Left renal pelvis (tissue), 4 donors: ENCODE data around the gene ARAP1. TPM values are rescaled to one million over a fixed set of nuclear protein-coding genes. Genes with fewer than 3 reads are reported as not detected.

ENCODE experiments used
- DNase-seq, 4 donors: peaks; one replicate each; pipeline ENCODE4 v3.0.0-alpha.2; 2013; ENCODE audit warnings: low read depth in 4 of 4, low spot score in 3 of 4
- polyA plus RNA-seq, 4 donors: library from polyadenylated mRNA; unstranded; fragments of 120-200 nt; gene quantifications; one replicate each; pipeline ENCODE4 v1.2.1, GENCODE V29; 2013; ENCODE audit not compliant: insufficient read length in 4 of 4

Gene ARAP1
- polyA plus RNA-seq, 4 donors, result 68.3 to 108 (median 78.7) TPM

DNA sequence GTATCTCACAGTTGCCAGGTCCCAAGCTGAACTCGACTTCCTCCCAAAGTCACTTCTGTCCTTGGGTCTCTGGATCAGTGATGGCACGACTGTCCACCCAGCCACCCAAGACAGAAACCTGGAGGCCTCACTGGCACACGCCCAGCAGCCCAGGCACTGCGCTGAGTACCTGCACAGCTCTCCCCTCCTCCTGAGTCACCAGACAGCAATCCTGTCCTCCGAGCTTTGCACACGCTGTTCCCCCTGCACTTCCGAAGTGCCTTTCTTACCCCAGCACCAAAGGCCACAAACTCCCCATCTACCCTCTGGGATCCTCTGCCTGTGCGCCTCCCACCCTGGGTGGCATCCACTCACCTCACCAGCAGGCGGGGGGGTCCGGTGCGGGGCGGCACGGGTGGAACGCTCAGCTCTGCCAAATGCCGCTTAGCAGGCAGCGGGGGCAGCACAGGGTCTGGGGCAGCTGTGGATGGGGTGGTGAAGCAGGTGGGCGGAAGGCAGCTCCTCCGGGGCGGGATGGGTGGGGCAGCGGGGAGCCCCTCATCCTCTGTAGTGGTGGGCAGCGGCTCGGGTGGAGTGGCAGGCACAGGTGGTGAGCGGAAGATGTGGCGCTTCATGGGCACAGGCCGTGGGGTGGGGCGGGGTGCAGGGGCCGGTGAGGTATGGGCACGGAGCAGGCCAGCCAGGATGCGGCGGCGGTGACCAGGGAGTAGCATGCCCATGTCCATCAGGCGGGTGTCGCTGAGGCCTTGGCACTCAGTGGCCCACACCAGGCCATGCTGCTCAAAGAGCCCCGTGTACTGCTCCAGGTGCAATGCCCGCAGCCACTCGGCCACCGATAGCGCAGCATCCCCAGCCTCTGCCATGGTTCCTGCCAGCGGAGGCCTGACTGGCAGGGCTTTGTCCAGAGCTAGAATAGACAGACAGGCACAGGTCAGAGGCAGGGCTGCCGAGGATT lies 25.7 kb downstream of the ARAP1 start:
- no peak for DNase-seq

DNA sequence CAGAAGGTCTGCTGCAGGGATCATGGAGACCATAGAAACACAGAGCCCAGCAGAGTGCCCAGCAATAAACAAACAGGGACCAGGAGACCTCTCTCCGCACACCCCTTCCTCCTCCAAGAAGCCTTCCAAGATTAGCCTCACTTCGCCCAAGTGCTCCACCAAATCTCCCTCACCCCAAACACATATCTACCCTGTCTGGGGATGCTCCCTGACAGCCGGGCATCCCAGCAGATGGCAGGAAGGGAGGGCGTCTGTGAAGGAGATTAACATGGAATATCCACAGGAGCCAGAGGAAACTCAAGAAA lies 26.5 kb downstream of the ARAP1 start:
- no peak for DNase-seq

DNA sequence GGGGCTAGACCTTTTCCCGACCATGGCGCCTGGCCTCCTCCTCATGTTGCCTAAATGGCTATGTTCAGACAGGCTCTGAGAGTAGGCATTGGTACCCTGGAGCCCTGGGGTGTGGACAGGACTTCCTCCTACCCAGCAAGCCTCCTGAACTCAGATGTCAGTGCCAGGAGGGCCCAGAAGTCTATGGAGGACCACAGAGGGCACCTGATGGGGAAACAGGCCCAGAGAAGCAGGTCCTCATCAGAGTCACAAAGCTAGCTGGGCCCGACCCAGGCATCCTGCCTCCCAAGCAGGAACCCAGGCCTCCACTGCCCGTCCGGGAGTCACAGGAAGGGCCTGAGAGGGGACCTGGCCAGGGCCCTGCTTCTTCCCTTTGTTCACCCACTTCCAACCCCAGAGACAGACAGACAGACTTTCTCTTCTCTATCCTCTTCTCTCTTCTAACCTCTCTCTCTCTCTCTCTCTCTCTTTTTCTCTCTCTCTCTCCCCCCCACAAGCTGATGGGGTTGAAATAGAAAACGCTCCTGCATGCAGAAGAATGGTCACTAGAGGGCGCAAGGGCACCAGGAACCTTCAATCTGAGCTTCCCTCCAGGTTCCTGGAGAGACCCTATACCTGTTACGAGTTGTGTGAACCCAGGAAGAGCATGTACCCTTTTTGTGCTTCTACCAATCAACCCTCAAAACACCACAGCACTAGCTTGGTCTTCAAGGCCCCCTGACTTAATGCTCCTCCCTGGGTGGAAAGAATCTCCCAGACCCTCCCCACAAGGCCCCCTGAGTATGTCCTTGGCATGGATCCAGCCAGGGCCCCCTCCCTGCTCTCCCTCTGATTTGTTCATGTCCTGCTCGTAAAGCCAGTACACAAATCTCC lies 27.1 kb downstream of the ARAP1 start:
- DNase-seq, result peak; percentile 65 to 75 (median 70)

DNA sequence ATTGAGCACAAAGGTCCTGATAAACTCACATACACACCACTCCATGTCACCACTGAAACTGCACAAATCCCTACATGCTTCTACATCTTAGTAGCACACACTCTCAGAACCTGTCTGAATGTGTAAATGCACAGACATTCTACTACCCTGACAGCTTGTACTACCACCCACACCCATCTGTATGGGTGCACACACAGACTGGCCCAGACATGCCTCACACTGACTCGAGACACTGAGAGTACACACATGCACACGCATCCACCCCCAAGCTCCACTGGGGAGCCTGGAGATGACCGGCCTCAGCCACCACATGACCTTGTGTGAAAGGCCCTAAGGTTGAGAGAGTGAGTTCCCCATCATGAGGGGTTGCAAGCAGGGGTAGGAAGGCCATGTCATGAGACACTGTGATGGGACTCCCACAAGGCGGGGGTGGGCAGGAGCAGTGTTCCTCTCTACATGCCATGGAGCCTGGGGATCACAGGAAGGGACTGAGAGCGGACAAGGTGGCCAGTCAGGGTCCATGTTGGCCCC lies 28.1 kb downstream of the ARAP1 start:
- no peak for DNase-seq

DNA sequence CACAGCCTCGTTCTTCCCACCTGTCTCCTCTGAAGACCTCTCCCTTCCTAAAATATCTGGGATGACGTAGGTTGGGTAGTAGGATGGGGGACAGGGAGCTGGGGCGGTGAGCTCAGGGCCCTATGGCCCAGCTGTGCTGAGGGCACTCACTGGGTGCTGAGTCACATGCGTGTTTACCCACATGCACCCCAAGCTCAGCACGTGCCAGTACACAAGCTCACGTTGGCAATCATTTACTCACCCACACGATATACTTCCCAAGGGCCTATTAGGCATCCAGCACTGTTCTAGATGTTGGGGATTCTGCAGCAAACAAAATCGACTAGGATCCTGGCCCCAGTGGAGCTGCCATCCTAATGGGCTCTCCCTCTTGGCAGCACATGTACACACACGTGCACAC lies 28.7 kb downstream of the ARAP1 start:
- no peak for DNase-seq

DNA sequence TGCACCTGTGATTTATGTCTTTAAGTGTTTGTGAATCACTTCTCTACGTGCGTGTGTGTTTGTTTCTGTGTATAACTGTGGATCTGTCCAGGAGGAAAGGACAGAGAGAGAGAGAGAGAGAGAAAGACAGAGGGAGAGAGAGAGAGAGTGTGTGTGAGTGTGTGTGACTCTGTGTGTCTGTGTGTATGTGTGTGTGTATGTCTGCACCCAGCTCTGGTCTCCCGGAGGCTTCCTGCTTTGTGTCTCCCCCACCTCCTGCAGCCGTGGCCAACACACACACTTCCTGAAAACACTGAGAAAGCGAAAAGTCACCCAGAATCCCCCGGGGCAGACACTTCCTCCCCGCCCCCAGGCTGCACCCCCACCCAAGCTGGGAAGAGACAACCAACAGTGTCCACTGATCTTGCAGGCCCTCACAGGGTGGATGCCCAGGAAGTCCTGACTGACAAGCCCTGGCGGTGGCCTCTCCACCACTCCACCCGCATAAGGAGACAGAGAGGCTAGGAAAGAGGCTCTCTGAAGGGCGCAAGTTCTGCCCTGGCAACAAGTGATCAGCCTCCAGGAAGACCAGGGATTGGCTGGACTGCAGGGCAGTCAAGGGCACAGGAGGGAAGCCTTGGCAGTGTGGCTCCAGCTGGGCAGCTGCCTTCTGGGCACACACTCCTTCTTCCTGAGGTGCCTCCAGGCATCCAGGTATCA lies 30.0 kb downstream of the ARAP1 start:
- DNase-seq, result peak; percentile 78 to 85 (median 84)

DNA sequence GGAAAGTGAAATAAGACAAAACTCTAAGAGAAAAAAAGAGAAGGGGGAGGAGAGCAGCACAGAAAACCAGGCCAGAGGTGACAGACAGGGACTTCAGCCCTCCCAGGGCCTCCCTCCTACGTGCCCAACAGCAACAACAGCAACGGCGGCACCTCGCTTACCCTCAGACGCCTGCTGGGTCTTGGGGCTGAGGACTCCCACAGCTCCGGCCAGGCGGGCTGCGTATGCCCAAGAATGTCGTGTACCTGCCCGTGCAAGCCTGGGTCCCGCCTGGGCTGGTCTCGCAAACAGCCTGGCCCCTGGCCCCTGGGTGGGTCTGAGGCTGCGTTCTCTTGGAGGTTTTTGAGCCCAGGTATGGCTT lies 30.5 kb downstream of the ARAP1 start:
- DNase-seq, result no peak

DNA sequence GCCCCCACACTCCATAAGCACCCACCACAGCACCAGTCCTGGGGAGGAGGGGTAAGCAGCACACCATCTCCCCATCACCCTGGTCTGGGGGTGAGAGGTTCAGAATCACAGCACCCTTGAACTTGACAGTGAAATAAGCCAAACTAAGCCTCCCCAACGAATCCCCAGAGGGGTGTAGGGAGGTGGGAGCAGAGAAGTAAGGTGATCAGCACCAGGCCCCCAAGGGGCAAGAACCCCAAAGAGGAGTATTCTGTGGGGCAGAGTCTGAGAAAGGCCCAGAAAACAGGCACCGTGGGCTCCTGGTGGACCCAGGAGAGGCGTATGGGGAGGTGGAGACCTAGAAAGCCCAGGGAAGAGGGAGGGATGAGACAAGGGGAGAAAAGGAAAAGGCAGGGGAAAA lies 30.9 kb downstream of the ARAP1 start:
- no peak for DNase-seq

DNA sequence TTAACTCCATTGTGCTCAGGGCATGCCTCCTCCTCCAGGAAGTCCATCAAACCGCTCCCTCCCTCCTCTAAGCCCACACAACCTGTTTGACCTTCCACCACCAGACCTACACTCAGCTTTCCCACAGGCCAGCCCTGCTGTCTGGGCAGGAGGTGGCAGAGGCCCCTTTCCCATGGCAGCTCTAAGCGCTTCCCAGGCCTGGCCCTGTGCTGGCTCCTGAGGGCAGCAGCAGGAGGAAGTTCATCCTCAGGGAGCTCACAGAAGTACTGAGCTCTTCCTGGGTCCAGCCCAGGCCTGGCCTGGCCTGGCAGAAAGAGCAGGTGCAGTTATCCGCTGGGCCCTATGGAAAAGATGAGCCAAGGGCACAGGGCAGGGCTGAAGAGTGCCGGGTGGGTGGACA lies 31.4 kb downstream of the ARAP1 start:
- no peak for DNase-seq

DNA sequence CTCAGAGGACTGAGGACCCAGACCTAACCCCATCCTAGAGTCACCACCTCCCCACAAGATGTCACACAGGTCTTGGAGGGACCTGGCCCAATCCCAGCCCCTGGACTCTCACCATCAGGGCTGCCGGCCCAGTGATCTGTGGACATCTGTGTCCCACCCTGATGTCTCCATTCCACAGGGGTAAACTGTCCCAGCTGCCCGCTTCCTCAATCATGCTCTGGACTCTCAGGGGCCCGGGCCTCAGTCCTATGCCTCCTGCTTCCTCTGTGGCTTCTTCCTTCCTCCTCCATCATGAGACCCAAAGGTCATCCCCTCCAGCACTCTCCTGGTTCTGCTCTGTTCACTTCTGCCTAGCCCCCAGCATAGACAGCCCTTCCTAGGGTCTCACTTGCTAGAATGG lies 32.2 kb downstream of the ARAP1 start:
- no peak for DNase-seq

DNA sequence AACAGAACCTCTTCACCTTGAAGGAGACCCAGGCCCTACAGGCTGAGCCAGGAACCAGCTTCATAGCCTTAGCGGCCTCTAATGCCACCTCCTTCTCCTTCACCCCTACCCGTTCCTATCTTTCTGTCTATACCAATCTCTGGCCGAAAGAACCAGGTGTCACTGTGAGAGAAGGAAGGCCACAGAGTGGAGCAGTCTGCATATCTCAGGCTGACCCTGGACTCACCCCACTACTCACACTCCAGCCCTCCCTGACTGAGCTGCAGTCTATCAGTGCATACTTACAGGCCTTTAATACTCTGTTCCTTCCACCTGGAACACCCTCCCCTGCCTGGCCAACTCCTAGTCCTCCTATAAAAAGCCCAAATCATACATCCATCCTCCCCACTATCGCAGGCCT lies 32.7 kb downstream of the ARAP1 start:
- DNase-seq, result no peak

DNA sequence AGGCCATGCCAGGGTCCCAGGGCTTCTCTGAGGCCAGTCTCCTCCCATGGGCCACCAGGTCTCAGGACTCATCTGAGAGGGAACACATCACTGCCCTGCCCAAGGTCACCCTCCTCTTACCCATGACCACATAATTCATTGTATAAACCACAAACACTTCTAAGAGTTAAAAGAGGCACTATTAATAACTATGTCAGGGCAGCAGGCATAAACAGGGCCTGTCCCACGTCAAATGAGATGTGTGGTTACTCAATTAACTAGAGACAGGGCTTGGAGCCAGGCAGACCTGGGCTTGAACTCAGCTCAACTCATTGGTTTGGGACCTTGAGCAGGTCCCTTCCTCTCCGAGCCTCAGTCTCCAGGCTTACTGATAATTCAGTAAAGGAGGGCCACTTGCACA lies 33.1 kb downstream of the ARAP1 start:
- DNase-seq, result no peak

DNA sequence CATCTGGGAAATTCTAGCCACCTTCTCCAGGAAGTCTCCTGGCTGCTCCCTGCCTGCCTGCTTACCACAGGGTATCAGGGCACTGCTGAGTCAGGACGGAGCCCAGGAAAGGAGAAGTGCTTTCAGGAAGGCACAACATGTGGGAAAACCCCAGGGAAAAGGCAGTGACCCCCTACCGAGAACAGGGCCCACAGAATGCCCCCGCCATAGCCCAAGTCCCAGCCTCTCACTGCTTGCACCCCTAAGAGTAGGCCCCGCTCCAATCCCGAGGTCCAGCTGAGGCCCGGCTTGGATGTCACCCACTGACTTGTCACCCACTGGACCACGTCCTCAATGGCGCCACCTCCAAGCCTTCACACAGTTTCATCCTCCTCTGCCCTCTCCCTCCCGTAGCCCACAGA lies 34.1 kb downstream of the ARAP1 start:
- no peak for DNase-seq

DNA sequence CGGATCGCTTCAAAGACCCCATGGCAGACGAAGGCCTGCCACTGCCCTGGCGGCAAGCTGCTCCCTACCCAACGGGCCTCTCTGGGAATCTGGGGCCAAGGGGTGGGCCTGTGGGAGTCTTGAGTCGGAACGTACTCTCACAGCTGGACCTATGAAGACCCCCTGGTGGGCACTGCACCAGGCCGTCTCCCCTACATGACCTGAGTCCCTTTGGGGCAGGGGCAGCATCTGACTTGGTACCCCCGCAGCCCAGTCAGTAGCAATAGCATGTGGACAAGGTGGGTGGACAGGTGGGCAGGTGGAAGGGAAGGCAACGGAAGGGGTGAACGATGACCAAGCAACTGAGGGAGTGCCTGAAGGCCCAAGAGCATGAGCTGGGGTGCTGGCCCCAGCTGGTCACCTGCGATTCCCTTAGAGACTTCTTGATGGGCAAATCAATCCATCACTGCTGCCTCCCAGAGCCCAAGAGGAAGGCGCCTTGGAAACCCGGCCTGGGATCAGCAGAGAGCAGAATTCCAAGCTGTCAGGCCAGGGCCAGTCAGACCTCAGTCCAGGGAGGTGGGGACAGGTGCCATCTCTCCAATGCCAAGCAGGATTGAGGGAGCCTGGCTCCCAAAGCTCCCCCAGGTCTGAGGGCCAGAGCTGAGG lies 35.3 kb downstream of the ARAP1 start:
- no peak for DNase-seq

DNA sequence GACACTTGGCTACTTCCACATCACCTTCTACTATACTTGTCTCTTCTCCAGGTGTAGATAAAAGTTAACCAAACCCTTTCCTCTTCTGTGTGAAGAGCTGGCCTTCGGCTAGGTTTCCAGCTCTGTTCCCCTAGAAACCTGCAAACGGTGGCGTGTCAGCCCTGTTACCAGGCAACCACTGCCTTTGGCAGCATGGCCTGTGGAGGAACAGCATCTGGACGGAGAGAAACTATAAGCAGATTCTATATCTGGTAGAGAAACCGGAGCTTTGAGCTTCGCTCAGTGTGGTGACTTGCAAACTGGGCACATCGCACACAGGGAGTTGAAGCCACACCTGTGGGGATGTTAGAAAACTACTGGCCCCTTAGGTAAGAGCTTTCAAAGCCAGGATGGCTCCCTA lies 35.9 kb downstream of the ARAP1 start:
- no peak for DNase-seq

DNA sequence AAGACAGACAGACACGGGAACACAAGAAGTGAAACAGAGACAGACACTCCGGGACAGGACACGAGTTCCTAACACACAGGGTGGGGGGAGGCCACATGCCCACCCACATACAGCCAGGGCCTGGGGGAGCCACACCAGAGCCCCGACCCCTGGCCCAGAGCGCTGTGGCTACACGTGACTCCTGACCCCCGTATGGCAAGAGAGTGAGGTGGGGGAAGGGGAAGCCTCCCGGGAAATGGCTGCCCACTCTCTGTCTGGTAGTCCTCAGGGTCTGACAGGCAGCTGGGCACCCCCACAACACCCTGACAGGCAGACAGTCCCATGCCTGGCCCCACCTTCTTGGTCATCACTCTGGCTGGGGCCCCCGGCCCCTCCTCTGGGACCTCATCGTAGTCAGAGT lies 39.4 kb downstream of the ARAP1 start:
- no peak for DNase-seq

DNA sequence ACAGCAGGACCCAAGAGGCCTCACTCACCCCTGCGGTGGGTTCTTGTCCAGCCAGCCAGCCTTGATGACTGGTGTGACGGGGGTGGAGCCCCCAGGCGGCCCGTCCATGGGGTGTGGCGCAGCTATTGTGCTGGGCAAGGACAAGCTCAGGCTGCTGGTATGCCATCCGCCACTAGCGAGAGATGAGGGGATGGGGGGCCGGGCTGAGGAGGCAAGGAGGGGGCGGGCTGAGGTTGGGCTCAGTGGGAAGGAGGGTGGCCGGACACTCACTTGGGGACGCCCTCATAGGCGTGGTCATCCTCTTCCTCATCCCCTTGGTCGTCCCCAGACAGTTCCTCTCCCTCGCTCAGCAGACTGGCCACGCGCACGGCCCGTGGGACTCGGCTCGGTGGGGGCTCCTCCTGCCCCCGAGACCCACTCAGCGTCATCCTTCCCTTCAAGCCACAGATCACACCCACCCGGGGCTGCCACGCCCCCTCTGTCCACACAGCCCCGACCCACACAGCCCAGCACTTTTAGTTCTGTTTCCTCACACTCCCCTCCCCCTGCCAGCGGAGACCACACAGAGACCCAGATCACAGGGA lies 39.9 kb downstream of the ARAP1 start:
- no peak for DNase-seq

DNA sequence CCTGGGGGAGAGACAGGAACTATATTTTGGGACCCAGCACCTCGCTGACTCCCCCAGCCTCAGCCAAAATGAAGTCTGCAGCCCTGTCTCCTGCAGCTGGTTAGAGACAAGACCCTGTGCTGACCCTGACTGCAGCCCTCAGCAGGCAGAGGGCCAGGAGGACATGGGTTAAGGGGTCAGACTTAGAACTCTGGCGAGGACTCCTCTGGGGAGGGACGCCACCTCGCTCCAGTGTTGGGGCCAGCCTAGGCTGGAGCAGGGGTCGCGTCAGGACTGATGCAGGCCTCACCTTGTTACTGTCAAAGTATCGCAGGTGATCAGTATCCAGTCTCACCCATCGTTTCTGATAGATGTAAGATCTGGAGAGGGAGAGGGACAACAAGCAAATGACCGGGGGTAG lies 41.1 kb downstream of the ARAP1 start:
- no peak for DNase-seq

DNA sequence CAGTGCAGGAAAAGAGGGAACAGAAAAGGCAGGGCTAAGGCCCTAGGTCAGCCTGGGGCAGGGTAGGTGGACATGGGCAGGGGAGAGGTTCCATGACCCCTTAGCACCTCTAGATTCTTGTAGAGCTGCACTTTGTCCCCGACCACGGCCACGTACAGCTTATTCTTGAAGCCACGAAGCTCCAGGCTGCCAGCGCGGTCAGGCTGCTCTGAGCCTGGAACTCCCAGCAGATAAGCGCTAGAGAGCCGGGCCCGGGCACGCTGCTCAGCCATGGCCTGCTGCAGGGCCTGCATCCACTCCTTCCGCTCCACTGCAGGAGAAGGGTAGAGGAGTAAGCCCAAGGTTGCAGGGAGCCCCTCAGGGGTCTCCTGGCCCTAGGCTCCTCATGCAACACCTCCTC lies 41.9 kb downstream of the ARAP1 start:
- no peak for DNase-seq
